ENCODE results near the gene ZKSCAN2.

Gene ZKSCAN2

GRCh38 chr16:25228372-25228771 lies 29.3 kb downstream of the ZKSCAN2 start:
- no peak for DNase-seq (ENCODE audit: low spot score)
- no peak for TF ChIP-seq CTCF (IDR thresholded peaks at IDR 0.05)
- H3K27ac ChIP-seq = no peak overlapping the region
- H3K4me3 ChIP-seq = no peak overlapping the region

DNA sequence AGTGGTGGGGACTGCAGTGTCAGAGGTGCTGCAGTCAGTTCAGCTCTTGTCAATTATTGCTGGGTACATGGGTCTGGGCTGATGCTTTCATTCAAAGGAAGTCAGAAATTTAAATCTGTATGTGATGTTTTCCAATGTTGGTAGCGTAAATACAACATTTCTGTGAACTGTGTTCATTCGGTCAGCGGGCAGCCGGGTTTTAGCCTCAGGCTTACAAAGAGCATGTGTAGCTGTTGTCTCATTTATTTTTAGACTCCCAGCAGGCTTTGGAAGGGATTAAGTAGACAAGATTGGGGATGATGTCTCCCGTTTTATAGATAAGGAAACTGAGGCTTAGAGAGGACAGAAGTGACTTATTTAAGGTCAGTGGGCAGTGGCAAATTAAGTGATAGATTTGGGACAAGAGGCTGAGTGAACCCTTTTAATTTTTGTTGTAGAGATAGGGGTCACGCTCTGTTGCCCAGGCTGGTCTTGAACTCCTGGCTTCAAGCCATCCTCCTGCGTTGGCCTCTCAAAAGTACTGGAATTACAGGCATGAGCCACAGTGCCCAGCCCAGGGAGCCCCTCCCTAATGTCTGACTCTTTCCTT lies 32.8 kb downstream of the ZKSCAN2 start:
- no peak for TF ChIP-seq CTCF (IDR thresholded peaks at IDR 0.05)
- Histone ChIP-seq H3K4me3 (no peak overlapping the region), H3K27ac (no peak overlapping the region)
- DNase-seq (ENCODE audit: low spot score) = no peak

GRCh38 chr16:25223964-25224363 lies 33.7 kb downstream of the ZKSCAN2 start:
- DNase-seq (ENCODE audit: low spot score) = no peak
- Histone ChIP-seq H3K27ac (no peak overlapping the region), H3K4me3 (no peak overlapping the region)
- no peak for TF ChIP-seq CTCF (IDR thresholded peaks at IDR 0.05)

GRCh38 chr16:25222959-25223358 lies 34.7 kb downstream of the ZKSCAN2 start:
- no peak overlapping the region for H3K4me3 ChIP-seq
- no peak for DNase-seq (ENCODE audit: low spot score)
- TF ChIP-seq CTCF (IDR thresholded peaks at IDR 0.05) = no peak
- H3K27ac ChIP-seq = no peak overlapping the region

GRCh38 chr16:25219070-25219737 lies 38.4 kb downstream of the ZKSCAN2 start:
- H3K4me3 ChIP-seq = no peak overlapping the region
- no peak for DNase-seq (ENCODE audit: low spot score)
- no peak overlapping the region for H3K27ac ChIP-seq
- no peak for TF ChIP-seq CTCF (IDR thresholded peaks at IDR 0.05)

DNA sequence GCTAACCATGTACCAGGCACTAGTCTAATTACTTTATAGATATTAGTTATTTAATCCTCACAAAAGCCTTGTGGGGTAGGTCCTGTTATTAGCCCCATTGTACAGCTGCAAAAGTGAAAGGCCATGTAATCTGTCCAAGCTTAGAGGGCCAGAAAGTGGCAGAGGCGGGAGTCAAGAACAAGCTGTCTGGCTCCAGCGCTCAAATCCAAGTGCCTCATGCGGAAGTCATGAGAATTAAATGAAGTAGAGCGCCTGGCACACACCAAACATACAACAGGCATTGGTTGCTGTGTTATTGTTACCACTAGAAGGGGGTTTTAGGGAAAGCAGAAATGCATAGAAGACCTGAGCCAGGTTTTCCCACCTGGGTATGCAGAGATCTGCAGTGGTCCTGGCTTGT lies 39.7 kb downstream of the ZKSCAN2 start:
- Histone ChIP-seq H3K27ac (no peak overlapping the region), H3K4me3 (no peak overlapping the region)
- no peak for TF ChIP-seq CTCF (IDR thresholded peaks at IDR 0.05)
- DNase-seq (ENCODE audit: low spot score) = no peak

GRCh38 chr16:25217112-25217511 lies 40.5 kb downstream of the ZKSCAN2 start:
- Histone ChIP-seq H3K27ac (no peak overlapping the region), H3K4me3 (no peak overlapping the region)
- DNase-seq (ENCODE audit: low spot score) = no peak
- no peak for TF ChIP-seq CTCF (IDR thresholded peaks at IDR 0.05)
